GM15510 (cell line): ENCODE measurements around the gene DNAI4.

Source experiments
- POLR2A ChIP-seq: IDR thresholded peaks from 3 replicates; pipeline ENCODE4 v1.6.1; 2011; ENCODE audit warnings: borderline replicate concordance; ENCODE audit not compliant: insufficient read length; ENCODE audit errors: extremely low read depth

Gene DNAI4

DNA sequence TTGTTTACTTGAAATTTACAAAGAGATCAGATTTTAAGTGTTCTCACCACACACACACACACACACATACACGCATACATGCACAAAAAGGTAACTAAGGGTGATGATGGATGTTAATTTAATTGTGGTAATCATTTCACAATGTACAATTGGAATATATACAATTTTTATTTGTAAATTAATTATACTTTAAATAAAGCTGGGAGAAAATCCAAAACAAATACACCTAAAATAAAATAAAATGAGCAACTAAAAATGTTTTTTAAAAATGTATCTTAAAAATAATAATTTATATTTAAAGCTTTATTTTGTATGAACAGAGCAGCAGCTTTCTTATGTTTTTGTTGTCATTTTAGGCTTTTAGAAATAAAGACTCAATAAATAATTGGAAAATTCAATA, 115.4 kb downstream of the DNAI4 start:
- no peak for TF ChIP-seq POLR2A

DNA sequence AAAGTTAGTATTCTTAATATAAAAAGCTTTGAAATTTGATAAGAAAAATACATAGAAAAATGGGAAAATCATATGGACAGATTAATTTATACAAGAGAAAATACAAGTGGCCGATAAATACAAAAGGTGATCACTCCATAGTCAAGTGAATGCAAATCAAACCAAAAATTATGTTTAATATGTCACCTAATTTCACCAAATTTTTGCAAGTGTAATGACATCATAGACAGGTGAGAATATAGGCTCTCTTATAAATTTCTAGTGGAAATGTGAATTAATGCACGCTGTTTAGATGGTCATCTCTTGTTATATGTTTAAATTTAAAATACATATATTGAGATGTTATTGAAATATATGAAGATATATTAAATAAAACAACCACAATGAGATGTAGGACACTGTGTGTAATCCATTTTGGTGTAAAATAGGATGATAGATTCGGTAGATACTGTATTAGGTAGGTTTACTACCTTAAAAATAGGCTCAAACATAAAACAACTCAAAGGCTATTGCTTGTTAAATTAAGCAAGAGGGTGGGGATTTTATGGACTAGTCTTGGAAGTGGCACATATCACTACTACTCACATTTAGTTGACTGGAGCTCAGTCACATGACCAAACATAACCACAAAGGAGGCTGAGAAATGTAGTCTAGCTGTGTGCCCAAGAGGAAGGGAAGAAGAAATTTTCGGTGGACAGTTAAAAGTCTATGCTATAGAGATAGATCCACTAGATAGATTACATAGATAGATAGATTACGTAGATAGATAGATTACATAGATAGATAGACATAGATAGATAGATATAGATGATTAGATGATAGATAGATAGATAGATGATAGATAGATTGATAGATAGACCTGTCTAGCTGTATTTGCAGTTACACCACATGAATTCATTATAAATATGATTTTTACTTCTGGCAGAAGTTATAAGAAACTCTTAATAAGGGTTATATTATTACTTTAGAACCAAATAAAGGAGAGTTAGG, 132.7 kb downstream of the DNAI4 start:
- no peak for TF ChIP-seq POLR2A

DNA sequence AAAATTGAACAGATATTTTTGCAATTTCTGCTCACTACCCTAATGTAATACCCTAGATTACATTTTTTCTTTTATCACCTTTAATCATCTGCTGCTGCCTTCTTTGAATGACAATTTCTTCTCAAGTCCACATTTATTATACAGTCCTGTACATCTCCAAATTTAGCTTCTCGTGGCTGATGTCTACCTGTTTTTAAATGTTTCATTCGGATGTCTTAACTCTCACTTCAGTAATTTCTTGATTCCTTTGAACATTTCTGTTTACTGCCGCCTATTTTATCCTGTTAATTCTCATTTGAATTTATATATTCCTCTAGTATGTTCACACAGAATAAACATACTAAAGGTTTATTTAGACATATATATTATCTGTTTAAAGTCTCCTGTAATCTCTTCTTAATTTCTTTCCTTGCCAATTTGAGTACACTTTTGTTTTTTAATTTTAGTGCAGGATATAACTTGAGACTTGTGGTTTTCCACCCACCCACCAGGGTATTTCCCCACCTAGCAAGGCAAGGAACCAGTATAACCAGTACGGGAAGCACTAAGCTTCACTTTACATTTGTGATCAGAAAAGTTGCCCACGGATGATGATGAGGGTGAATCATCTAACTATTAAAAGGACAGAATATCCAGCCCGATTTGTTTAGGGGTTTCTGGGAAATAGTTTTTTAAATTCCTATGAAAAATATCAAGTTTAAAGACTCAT, 136.3 kb downstream of the DNAI4 start:
- TF ChIP-seq POLR2A, result no peak

DNA sequence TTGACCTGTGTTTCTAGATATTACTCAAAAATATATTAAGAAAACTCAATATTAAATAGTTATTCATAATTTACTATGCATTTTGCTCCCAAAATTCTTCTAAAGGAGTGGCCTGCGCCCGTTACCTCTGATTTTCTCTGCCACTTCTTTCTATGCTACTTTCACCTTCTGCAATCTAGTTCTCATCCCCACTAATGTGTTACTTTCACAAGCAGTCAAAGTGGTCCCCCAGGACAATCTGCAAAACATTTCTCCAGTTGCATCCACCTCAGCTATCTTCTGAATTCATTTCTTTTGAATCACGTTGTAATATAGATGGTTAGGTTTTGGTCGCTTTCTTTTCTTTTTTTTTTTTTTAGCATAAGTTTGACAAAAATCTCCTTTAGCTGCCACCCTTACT, 137.0 kb downstream of the DNAI4 start:
- no peak for TF ChIP-seq POLR2A

DNA sequence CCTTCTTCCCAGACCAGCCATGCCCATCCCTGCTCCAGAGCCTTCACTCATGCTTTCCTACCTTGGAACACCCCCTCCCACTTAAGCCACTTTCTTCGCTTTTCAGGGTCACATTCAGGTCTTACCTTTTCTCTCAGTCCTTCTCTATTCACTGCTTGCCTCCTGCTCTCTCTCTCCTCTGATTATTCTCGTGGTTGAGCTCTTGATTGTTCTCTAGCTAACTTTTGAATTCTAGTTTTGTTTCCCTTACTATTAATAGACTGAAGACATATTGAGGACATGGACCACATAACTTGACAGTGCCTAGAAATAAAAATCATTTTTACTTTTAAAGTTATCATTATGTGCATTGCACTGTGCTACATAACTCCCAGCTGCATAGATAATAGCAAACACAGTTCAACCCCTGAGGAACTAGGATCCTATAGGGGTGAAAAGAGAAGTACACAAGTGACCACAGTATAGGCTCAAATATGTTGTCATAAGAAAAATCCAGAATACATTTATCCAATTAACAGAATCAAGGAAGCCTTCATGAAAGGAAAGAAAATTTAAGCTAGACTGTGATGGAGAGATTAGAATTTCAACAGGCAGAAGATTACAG, 145.1 kb downstream of the DNAI4 start:
- TF ChIP-seq POLR2A, result no peak

DNA sequence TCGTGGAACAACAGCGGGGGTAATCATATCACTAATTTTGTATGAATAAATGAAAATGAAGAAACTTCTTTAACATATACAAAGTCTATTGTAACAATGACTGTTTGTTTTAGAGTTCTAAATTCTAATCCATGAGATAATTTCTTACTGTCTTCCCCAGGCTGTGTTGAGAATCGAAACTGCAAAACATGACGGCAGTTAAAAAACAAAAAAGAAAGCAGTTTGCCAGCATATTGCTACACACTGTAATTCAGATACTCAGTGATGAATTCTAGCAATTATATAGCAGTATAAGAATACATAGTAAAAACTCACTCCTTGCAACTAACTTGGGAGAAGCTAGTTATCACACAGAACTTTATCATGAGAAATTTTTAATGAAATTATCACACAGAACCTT, 145.7 kb downstream of the DNAI4 start:
- no peak for TF ChIP-seq POLR2A

DNA sequence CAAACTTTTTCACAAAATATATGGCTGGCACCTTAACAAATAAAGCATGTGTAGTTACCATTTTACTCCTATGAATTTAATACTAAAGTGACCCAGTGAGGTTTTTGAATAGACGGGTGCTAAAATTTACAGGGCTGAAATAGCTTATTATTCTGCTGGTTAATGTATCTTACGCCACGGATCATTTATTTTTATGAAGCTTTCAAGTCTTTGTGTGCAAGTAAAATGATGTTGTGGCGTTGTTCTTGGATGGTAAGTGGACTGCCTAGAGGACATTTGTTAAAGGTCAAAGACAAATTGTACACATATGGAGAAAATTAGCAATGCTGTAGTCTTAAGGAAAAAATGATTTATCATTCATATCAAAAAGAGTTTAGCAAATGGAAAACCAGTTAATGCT, 146.4 kb downstream of the DNAI4 start:
- TF ChIP-seq POLR2A, result no peak

DNA sequence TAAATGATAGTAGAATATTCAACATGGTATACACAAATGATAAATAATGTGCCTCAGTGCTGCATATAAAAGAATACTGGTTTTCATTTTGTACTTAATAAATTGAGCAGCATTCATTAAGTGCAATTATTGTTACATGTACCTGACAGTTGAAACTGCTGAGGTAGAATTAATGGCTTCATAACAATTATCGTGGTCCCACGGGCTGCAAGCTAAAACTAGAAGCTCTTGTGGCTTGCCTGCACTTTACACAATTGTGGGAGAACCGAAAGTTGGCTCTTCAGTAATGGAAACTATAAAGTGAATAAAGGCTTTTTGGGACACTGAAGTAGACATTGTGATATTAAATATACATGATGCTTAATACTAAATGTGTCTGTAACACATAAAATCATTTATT, 146.8 kb downstream of the DNAI4 start:
- TF ChIP-seq POLR2A, result no peak

DNA sequence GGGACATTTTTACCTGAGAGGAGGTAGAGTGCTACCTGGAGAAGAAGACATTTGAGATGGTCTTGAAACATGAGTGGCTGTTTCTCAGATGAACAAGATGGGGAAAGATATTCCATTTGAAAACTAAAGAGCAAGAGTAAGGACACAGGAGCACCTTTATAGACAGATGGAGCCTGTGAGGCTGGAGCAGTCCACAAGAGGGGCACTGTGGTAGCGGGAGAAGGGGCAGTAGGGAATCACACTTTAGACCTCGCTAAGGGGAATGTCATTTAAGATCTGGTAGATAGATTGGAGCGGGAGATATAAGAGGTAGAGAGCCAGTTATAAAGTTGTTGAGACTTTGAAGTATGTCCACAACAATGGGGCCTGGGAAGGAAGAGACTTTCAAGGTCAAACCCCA, 149.0 kb downstream of the DNAI4 start:
- TF ChIP-seq POLR2A, result no peak

DNA sequence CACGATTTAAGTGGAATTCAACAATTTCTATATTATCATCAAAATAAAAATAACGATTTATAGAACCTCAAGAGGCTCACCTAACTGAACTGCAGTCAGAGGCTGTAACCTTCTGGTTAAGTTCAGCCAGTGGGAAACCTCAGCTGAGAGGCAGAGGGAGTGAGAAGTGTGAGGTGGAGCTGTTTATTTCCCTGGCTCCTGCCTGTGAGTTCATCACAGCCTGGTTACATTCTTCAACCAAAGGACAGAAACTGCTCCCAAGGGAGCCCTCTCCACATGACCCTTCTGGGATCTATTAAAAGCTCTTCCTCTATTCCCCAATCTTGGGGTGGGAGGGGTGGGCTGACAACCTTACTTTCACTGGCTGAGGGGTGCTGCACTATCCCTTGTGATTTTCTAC, 150.2 kb downstream of the DNAI4 start:
- TF ChIP-seq POLR2A, result no peak

DNA sequence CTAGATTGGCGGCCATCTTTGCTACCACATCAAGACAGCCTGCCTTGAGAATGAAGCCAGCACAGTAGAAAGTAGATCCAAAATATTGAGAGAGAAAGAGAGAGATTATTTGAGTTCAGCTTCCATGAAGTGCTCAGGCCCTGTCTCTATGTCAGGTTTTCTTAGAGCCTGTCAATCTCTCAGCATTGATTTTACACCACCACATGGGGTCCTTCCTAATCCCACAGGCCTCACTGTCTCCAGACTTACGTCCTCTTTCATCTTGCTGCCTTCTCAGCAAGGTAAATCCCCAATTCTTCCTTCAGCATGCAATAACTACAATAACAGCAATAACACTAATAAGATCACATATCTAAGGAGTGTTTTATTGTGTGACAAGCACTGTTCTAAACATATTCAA, 151.4 kb downstream of the DNAI4 start:
- TF ChIP-seq POLR2A, result no peak

DNA sequence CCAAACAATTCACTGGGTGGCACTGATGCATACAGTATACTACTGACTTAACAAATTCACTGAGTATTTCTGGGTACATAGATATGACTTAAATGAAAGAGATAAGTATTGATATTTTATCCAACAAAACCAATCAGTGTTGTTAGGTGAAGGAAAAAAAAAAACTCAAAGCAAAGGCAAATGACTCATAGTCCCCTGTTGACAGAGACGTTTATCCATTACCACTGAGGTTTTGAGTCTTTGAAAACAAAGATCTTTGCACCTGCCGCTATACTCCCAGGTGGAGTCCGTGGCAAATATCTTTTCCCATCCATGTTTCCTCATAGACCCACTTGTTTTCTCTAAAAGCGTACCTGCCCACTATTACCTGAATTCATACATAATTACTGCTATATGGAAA, 154.0 kb downstream of the DNAI4 start:
- TF ChIP-seq POLR2A, result no peak

DNA sequence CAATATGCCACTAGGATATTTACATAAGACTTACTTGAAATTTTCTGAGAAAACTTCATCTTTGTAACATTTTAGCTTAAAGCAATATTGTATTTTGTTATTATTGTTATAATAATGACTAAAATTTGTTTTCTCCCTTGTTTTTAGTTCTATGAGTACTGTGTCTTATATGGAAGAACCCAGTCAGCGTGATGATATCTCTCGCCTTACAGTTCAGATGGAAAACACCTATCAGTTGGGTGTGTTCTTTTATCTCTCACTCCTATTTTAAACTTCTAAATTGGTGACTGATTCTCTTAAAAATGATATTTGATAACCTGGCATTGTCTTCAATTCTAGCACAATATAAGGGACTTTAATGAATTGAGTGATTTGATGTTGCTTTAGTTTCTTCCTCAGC, 154.4 kb downstream of the DNAI4 start:
- TF ChIP-seq POLR2A, result no peak

DNA sequence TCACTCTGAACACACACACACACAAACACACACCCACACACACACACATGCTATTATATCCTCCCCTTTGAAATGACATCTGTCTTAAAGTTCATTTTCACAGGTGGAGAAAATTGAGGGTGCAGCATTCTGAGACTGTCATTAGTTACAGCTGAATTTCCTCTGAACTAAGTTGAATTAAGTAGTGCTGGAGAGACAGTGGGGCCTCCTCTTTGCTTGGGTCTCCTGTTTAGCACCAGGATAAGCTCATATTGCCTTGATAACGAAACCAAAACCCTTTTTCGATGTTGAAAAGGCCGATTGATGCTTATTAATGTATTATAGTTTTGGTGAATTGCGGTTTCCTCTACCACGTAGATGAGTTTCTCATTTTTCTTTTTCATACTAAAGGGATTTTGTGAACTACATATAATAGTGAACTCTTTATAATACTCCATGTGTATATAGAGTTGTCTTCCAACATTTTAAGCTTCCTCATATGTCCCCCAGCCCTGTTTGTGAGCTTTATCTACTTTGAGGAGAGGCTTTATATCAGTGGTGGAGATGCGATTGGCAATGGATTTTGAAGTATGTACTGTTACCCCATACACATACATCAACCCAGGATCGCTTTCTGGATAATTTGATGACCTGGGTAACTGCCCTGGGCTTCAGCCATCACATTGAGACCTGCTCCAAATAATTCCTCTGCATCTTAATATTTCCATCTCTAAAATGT, 155.0 kb downstream of the DNAI4 start:
- TF ChIP-seq POLR2A, result no peak

DNA sequence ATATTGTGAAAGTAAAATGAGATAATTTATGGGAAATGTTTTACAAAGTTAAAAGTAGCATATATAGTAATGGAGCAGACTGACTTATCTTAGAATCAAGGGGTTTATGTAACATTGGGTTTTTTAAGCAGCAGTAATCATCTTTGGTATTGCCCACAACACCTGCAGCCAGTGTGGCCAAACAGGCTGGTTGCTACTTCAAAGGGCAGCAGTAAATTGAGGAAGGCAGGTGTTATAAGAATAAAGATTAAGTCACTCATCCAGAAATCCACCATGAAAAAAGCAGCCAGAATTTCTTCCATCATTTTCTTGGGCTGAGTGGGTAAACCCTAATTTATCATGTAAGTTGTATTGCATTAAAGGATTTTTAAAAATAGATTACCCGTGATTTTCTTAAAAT, 155.7 kb downstream of the DNAI4 start:
- TF ChIP-seq POLR2A, result no peak
